ENCODE measurements around the gene OTUD5.
"Not testable (repeated sequence)": the region's sequence is repeated elsewhere in the genome, so short reads cannot be mapped to it uniquely, and the experiment has no call there.

The OTUD5 gene

GRCh38 chrX:48989483-48989882 is 32.1 kb upstream of the OTUD5 start:
- Histone ChIP-seq H3K4me1 (ENCODE audit: control insufficient read depth, low read depth, low read length) (no peaks in the 10 kb centered on the region), H3K27me3 (ENCODE audit: control insufficient read depth, insufficient read depth, low read length) (no peaks in the 10 kb centered on the region), H3K4me3 (ENCODE audit: low read length) (no peak overlapping the region), H3K9ac (ENCODE audit: low read length) (no peak overlapping the region), H3K27ac (ENCODE audit: low read length) (no peak overlapping the region), H3K9me3 (ENCODE audit: control insufficient read depth, low read depth, low read length) (peaks cover 7% of the 10 kb centered on the region), H3K36me3 (ENCODE audit: control insufficient read depth, low read depth, low read length) (peaks cover 32% of the 10 kb centered on the region)

- H3K27me3 ChIP-seq (ENCODE audit: control insufficient read depth, insufficient read depth, low read length) = no peaks in the 10 kb centered on the region
- peaks cover 6% of the 10 kb centered on the region for H3K9me3 ChIP-seq (ENCODE audit: control insufficient read depth, low read depth, low read length)
- no peak overlapping the region for H3K27ac ChIP-seq (ENCODE audit: low read length)
- H3K4me1 ChIP-seq (ENCODE audit: control insufficient read depth, low read depth, low read length) = no peaks in the 10 kb centered on the region
- H3K36me3 ChIP-seq (ENCODE audit: control insufficient read depth, low read depth, low read length) = peaks cover 45% of the 10 kb centered on the region
- H3K4me3 ChIP-seq (ENCODE audit: low read length) = no peak overlapping the region
- no peak overlapping the region for H3K9ac ChIP-seq (ENCODE audit: low read length)
Observed at GRCh38 chrX:48983896-48984295, 26.5 kb upstream of the OTUD5 start.

GRCh38 chrX:48983081-48983480 is 25.7 kb upstream of the OTUD5 start:
- Histone ChIP-seq H3K4me3 (ENCODE audit: low read length) (no peak overlapping the region), H3K27ac (ENCODE audit: low read length) (no peak overlapping the region), H3K27me3 (ENCODE audit: control insufficient read depth, insufficient read depth, low read length) (no peaks in the 10 kb centered on the region), H3K4me1 (ENCODE audit: control insufficient read depth, low read depth, low read length) (no peaks in the 10 kb centered on the region), H3K9me3 (ENCODE audit: control insufficient read depth, low read depth, low read length) (peaks cover 6% of the 10 kb centered on the region), H3K36me3 (ENCODE audit: control insufficient read depth, low read depth, low read length) (peaks cover 45% of the 10 kb centered on the region), H3K9ac (ENCODE audit: low read length) (no peak overlapping the region)

- Histone ChIP-seq H3K27me3 (ENCODE audit: control insufficient read depth, insufficient read depth, low read length) (no peaks in the 10 kb centered on the region), H3K4me1 (ENCODE audit: control insufficient read depth, low read depth, low read length) (no peaks in the 10 kb centered on the region), H3K9me3 (ENCODE audit: control insufficient read depth, low read depth, low read length) (peaks cover 6% of the 10 kb centered on the region), H3K9ac (ENCODE audit: low read length) (no peak overlapping the region), H3K4me3 (ENCODE audit: low read length) (no peak overlapping the region), H3K36me3 (ENCODE audit: control insufficient read depth, low read depth, low read length) (peaks cover 52% of the 10 kb centered on the region), H3K27ac (ENCODE audit: low read length) (no peak overlapping the region)
Observed at GRCh38 chrX:48981178-48981577, 23.8 kb upstream of the OTUD5 start.

- H3K27me3 ChIP-seq (ENCODE audit: control insufficient read depth, insufficient read depth, low read length); H3K9ac ChIP-seq (ENCODE audit: low read length); H3K9me3 ChIP-seq (ENCODE audit: control insufficient read depth, low read depth, low read length); H3K27ac ChIP-seq (ENCODE audit: low read length); H3K4me3 ChIP-seq (ENCODE audit: low read length); H3K4me1 ChIP-seq (ENCODE audit: control insufficient read depth, low read depth, low read length): not testable (repeated sequence)
- peaks cover 56% of the 10 kb centered on the region for H3K36me3 ChIP-seq (ENCODE audit: control insufficient read depth, low read depth, low read length)
Observed at GRCh38 chrX:48980341-48980740, 22.9 kb upstream of the OTUD5 start.

- Histone ChIP-seq H3K4me3 (ENCODE audit: low read length) (no peak overlapping the region), H3K9me3 (ENCODE audit: control insufficient read depth, low read depth, low read length) (peaks cover 8% of the 10 kb centered on the region), H3K27ac (ENCODE audit: low read length) (no peak overlapping the region), H3K27me3 (ENCODE audit: control insufficient read depth, insufficient read depth, low read length) (no peaks in the 10 kb centered on the region), H3K9ac (ENCODE audit: low read length) (no peak overlapping the region), H3K36me3 (ENCODE audit: control insufficient read depth, low read depth, low read length) (peaks cover 50% of the 10 kb centered on the region), H3K4me1 (ENCODE audit: control insufficient read depth, low read depth, low read length) (no peaks in the 10 kb centered on the region)
Observed at GRCh38 chrX:48978226-48978625, 20.8 kb upstream of the OTUD5 start.

- peaks cover 10% of the 10 kb centered on the region for H3K9me3 ChIP-seq (ENCODE audit: control insufficient read depth, low read depth, low read length)
- H3K36me3 ChIP-seq (ENCODE audit: control insufficient read depth, low read depth, low read length) = peaks cover 31% of the 10 kb centered on the region
- no peak overlapping the region for H3K4me3 ChIP-seq (ENCODE audit: low read length)
- no peak overlapping the region for H3K9ac ChIP-seq (ENCODE audit: low read length)
- no peaks in the 10 kb centered on the region for H3K4me1 ChIP-seq (ENCODE audit: control insufficient read depth, low read depth, low read length)
- H3K27ac ChIP-seq (ENCODE audit: low read length) = no peak overlapping the region
- no peaks in the 10 kb centered on the region for H3K27me3 ChIP-seq (ENCODE audit: control insufficient read depth, insufficient read depth, low read length)
Observed at GRCh38 chrX:48976086-48976485, 18.7 kb upstream of the OTUD5 start.

- H3K27me3 ChIP-seq (ENCODE audit: control insufficient read depth, insufficient read depth, low read length) = no peaks in the 10 kb centered on the region
- H3K4me1 ChIP-seq (ENCODE audit: control insufficient read depth, low read depth, low read length) = no peaks in the 10 kb centered on the region
- no peak overlapping the region for H3K9ac ChIP-seq (ENCODE audit: low read length)
- peaks cover 29% of the 10 kb centered on the region for H3K36me3 ChIP-seq (ENCODE audit: control insufficient read depth, low read depth, low read length)
- H3K27ac ChIP-seq (ENCODE audit: low read length) = no peak overlapping the region
- peaks cover 10% of the 10 kb centered on the region for H3K9me3 ChIP-seq (ENCODE audit: control insufficient read depth, low read depth, low read length)
- no peak overlapping the region for H3K4me3 ChIP-seq (ENCODE audit: low read length)
Observed at GRCh38 chrX:48975541-48975940, 18.1 kb upstream of the OTUD5 start.

- Histone ChIP-seq H3K27ac (ENCODE audit: low read length) (no peak overlapping the region), H3K9ac (ENCODE audit: low read length) (no peak overlapping the region), H3K4me1 (ENCODE audit: control insufficient read depth, low read depth, low read length) (no peaks in the 10 kb centered on the region), H3K4me3 (ENCODE audit: low read length) (no peak overlapping the region), H3K9me3 (ENCODE audit: control insufficient read depth, low read depth, low read length) (peaks cover 10% of the 10 kb centered on the region), H3K27me3 (ENCODE audit: control insufficient read depth, insufficient read depth, low read length) (no peaks in the 10 kb centered on the region), H3K36me3 (ENCODE audit: control insufficient read depth, low read depth, low read length) (peaks cover 26% of the 10 kb centered on the region)
Observed at GRCh38 chrX:48975041-48975440, 17.6 kb upstream of the OTUD5 start.

GRCh38 chrX:48974574-48974973 is 17.2 kb upstream of the OTUD5 start:
- peaks cover 23% of the 10 kb centered on the region for H3K36me3 ChIP-seq (ENCODE audit: control insufficient read depth, low read depth, low read length)
- no peak overlapping the region for H3K4me3 ChIP-seq (ENCODE audit: low read length)
- H3K4me1 ChIP-seq (ENCODE audit: control insufficient read depth, low read depth, low read length) = no peaks in the 10 kb centered on the region
- H3K9ac ChIP-seq (ENCODE audit: low read length) = no peak overlapping the region
- no peaks in the 10 kb centered on the region for H3K27me3 ChIP-seq (ENCODE audit: control insufficient read depth, insufficient read depth, low read length)
- peaks cover 8% of the 10 kb centered on the region for H3K9me3 ChIP-seq (ENCODE audit: control insufficient read depth, low read depth, low read length)
- no peak overlapping the region for H3K27ac ChIP-seq (ENCODE audit: low read length)

GRCh38 chrX:48974033-48974432 is 16.6 kb upstream of the OTUD5 start:
- H3K27me3 ChIP-seq (ENCODE audit: control insufficient read depth, insufficient read depth, low read length) = no peaks in the 10 kb centered on the region
- peaks cover 23% of the 10 kb centered on the region for H3K36me3 ChIP-seq (ENCODE audit: control insufficient read depth, low read depth, low read length)
- no peak overlapping the region for H3K4me3 ChIP-seq (ENCODE audit: low read length)
- H3K9ac ChIP-seq (ENCODE audit: low read length) = no peak overlapping the region
- H3K4me1 ChIP-seq (ENCODE audit: control insufficient read depth, low read depth, low read length) = no peaks in the 10 kb centered on the region
- no peak overlapping the region for H3K27ac ChIP-seq (ENCODE audit: low read length)
- H3K9me3 ChIP-seq (ENCODE audit: control insufficient read depth, low read depth, low read length) = peaks cover 8% of the 10 kb centered on the region

- peak overlapping the region; percentile 58 for H3K4me3 ChIP-seq (ENCODE audit: low read length)
- H3K36me3 ChIP-seq (ENCODE audit: control insufficient read depth, low read depth, low read length) = peaks cover 15% of the 10 kb centered on the region
- H3K4me1 ChIP-seq (ENCODE audit: control insufficient read depth, low read depth, low read length) = no peaks in the 10 kb centered on the region
- peaks cover 8% of the 10 kb centered on the region for H3K9me3 ChIP-seq (ENCODE audit: control insufficient read depth, low read depth, low read length)
- H3K27me3 ChIP-seq (ENCODE audit: control insufficient read depth, insufficient read depth, low read length) = no peaks in the 10 kb centered on the region
- H3K9ac ChIP-seq (ENCODE audit: low read length) = no peak overlapping the region
- H3K27ac ChIP-seq (ENCODE audit: low read length) = no peak overlapping the region
Observed at GRCh38 chrX:48972220-48973164, 15.1 kb upstream of the OTUD5 start.

Measured in iPS-18a (cell line).